HepG2 (cell line): ENCODE measurements around the gene CALY. TPM values are rescaled to one million over a fixed set of nuclear protein-coding genes. Genes with fewer than 3 reads are reported as not detected.

Experiments used
- ATAC-seq: fragments of 200-7000 bp; cut with Tn5 transposase; 3 replicates; pipeline ENCODE4 v1.9.1; 2020; ENCODE audit warnings: mild to moderate bottlenecking, moderate library complexity
- BruUV-seq: library from RNA; stranded (reverse); fragments of 400-500 nt; replicated peaks from 2 replicates; lab custom pipeline; 2021; lab: Mats Ljungman, UMichigan
- CTCF ChIA-PET: fragments of 300-600 bp; formaldehyde crosslinking; extraction: SDS; loops from one replicate; lab custom pipeline; 2021; ENCODE audit warnings: low total read pairs, inconsistent platforms, low intra/inter-chr PET ratio; lab: Yijun Ruan, JAX
- POLR2A ChIA-PET: fragments of 350-600 bp; sonication (Branson Sonifier 250); formaldehyde crosslinking; loops from one replicate; lab custom pipeline; 2020; ENCODE audit warnings: antibody characterized with exemption, inconsistent platforms; lab: Yijun Ruan, JAX
- DNase-seq: peaks from one replicate; pipeline ENCODE4 v3.0.0-alpha.2; 2015; ENCODE audit warnings: low spot score
- FAIRE-seq: peaks from 3 replicates; lab custom pipeline; 2011; peaks lifted over from hg19 to GRCh38; lab: Jason Lieb, UNC
- H2AFZ ChIP-seq: one replicate; pipeline ENCODE4 v1.6.1; 2011; ENCODE audit warnings: low read length, inconsistent platforms
- H3K27ac ChIP-seq: fragments of 300-600 bp; 3 replicates; pipeline ENCODE4 v1.8.0; 2011; ENCODE audit warnings: mixed run types, mild to moderate bottlenecking, mixed read lengths, low read length, inconsistent platforms; ENCODE audit not compliant: insufficient read depth; ENCODE audit errors: extremely low read length
- H3K27me3 ChIP-seq, 2 experiments: fragments of 200-600 bp in 1 of 2; 2 replicates in 1 of 2; 3 replicates in 1 of 2; pipeline versions ENCODE4 v1.6.0 to v1.8.0; 2011; ENCODE audit warnings: low read length in 2 of 2, mild to moderate bottlenecking in 2 of 2, moderate library complexity in 2 of 2, inconsistent platforms in 1 of 2; ENCODE audit not compliant: insufficient read depth in 2 of 2, control insufficient read depth in 1 of 2
- H3K36me3 ChIP-seq, 2 experiments: fragments of 200-600 bp in 1 of 2; replicated peaks in 1 of 2; 2 replicates in 1 of 2; 3 replicates in 1 of 2; pipeline versions ENCODE4 v1.5.1 to v1.8.0; 2011; ENCODE audit warnings: low read length in 2 of 2, inconsistent platforms in 1 of 2; ENCODE audit not compliant: insufficient read depth in 2 of 2, control insufficient read depth in 1 of 2
- H3K4me1 ChIP-seq: 2 replicates; pipeline ENCODE4 v1.5.1; 2012; ENCODE audit warnings: low read length, inconsistent platforms; ENCODE audit not compliant: insufficient read depth
- H3K4me2 ChIP-seq: 2 replicates; pipeline ENCODE4 v1.6.0; 2011; ENCODE audit warnings: low read depth, low read length, inconsistent platforms
- H3K4me3 ChIP-seq, 3 experiments: fragments of 200-600 bp in 1 of 3; sonication (generic), shearing (Covaris generic) in 1 of 3; replicated peaks in 1 of 3; 2 replicates each; pipeline ENCODE4 v1.5.1; 2011 to 2016; ENCODE audit warnings: low read length in 3 of 3, inconsistent platforms in 2 of 3, low read depth in 2 of 3, mild to moderate bottlenecking in 2 of 3, control low read depth in 1 of 3, mixed read lengths in 1 of 3; ENCODE audit not compliant: insufficient read depth in 1 of 3
- H3K79me2 ChIP-seq: one replicate; pipeline ENCODE4 v1.6.1; 2011; ENCODE audit warnings: low read length, inconsistent platforms; ENCODE audit not compliant: insufficient read depth
- H3K9ac ChIP-seq: 2 replicates; pipeline ENCODE4 v1.6.0; 2011; ENCODE audit warnings: mild to moderate bottlenecking, low read depth, low read length, inconsistent platforms; ENCODE audit not compliant: insufficient read depth
- H3K9me3 ChIP-seq: 2 replicates; pipeline ENCODE4 v1.5.1; 2012; ENCODE audit warnings: mild to moderate bottlenecking, low read length
- H4K20me1 ChIP-seq: 2 replicates; pipeline ENCODE4 v1.6.0; 2011; ENCODE audit warnings: inconsistent platforms, mild to moderate bottlenecking, low read length, moderate library complexity; ENCODE audit not compliant: insufficient read depth
- BATF2 ChIP-seq: sonication (generic); formaldehyde crosslinking; IDR thresholded peaks from 2 replicates; pipeline ENCODE4 v1.8.0; 2022; ENCODE audit warnings: mild to moderate bottlenecking, missing genetic modification reagents, moderate library complexity
- CREM ChIP-seq, 2 experiments: sonication (generic) in 1 of 2; formaldehyde crosslinking in 1 of 2; IDR thresholded peaks; 2 replicates each; pipeline versions ENCODE4 v1.4.0 to v1.6.1; 2016 to 2020; ENCODE audit warnings: antibody characterized with exemption in 1 of 2, mild to moderate bottlenecking in 1 of 2, missing genetic modification reagents in 1 of 2
- HNRNPLL ChIP-seq: fragments of 200-400 bp; formaldehyde crosslinking; IDR thresholded peaks from 2 replicates; pipeline ENCODE4 v1.6.1; 2017; ENCODE audit warnings: mild to moderate bottlenecking, low read depth, low read length; ENCODE audit not compliant: poor library complexity, severe bottlenecking
- RFX3 ChIP-seq: IDR thresholded peaks from 2 replicates; pipeline ENCODE4 v1.6.1; 2016; ENCODE audit warnings: missing biosample characterization, missing genetic modification reagents
- SRSF1 ChIP-seq: fragments of 200-400 bp; formaldehyde crosslinking; optimal IDR thresholded peaks from 2 replicates; pipeline ENCODE3; 2017; ENCODE audit warnings: mild to moderate bottlenecking, low read depth, low read length, moderate library complexity
- ZNF329 ChIP-seq: sonication (generic); formaldehyde crosslinking; IDR thresholded peaks from 2 replicates; pipeline ENCODE4 v1.9.0; 2021; ENCODE audit warnings: low read depth, mild to moderate bottlenecking, missing genetic modification reagents
- ZNF451 ChIP-seq: sonication (generic); formaldehyde crosslinking; IDR thresholded peaks from 2 replicates; pipeline ENCODE4 v1.5.0; 2020; ENCODE audit warnings: mild to moderate bottlenecking, missing genetic modification reagents
- WGBS: methylation state at CpG from one replicate; pipeline ENCODE4 v1.1.6; 2017; ENCODE audit warnings: low lambda C conversion rate; 5-methylcytosine and 5-hydroxymethylcytosine counted together
- in situ Hi-C: cut with HindIII; loops from 2 replicates; pipeline ENCODE4 v1.10.0; 2017; ENCODE audit warnings: low pct_unique_long_range_greater_than_20kb; ENCODE audit not compliant: extremely low pct_ligation_motif_present
- intact Hi-C: fragments of 100-400 bp; cut with micrococcal nuclease; formaldehyde crosslinking; loops from one replicate; pipeline ENCODE4 v1.10.0; 2022; ENCODE audit not compliant: unreplicated experiment
- polyA plus RNA-seq, 8 experiments: library from polyadenylated mRNA; depleted of rRNA in 3 of 8; stranded (reverse) in 7 of 8; unstranded in 1 of 8; fragments of >200 nt; fragmentation: Illumina TruSeq in 4 of 8; extraction: Trizol in 4 of 8; gene quantifications; 2 replicates each; pipeline versions ENCODE4 v1.2.1 to v1.2.3, GENCODE V29; 2011 to 2016; ENCODE audit warnings: low read depth in 4 of 8, missing spikeins in 1 of 8, mixed read lengths in 1 of 8; ENCODE audit not compliant: insufficient read depth in 1 of 8
- total RNA-seq, 5 experiments: library from RNA; depleted of rRNA; stranded (reverse); fragments of >200 nt; fragmentation: Illumina TruSeq; extraction: Trizol; gene quantifications; 2 replicates each; pipeline ENCODE4 v1.2.3, GENCODE V29; 2016; ENCODE audit warnings: low read depth in 1 of 5
- TF ChIP-seq, protein P1 (sequence below): sonication (generic); formaldehyde crosslinking; IDR thresholded peaks from 2 replicates; pipeline ENCODE4 v1.4.0; 2020; ENCODE audit warnings: missing genetic modification reagents
- TF ChIP-seq, protein P2 (sequence below): IDR thresholded peaks from 2 replicates; pipeline ENCODE4 v1.6.1; 2016; ENCODE audit warnings: missing compliant biosample characterization, missing genetic modification reagents, borderline replicate concordance
- TF ChIP-seq, protein P3 (sequence below): sonication (generic); formaldehyde crosslinking; IDR thresholded peaks from 2 replicates; pipeline ENCODE4 v1.4.0; 2020; ENCODE audit warnings: mild to moderate bottlenecking, missing genetic modification reagents

Gene CALY
- total and polyA plus RNA-seq, 2 of the 13 experiments (the other 11 are each of a cell fraction or from before 2014, with no cell fraction given): 0.08 TPM; not detected in 1

DNA sequence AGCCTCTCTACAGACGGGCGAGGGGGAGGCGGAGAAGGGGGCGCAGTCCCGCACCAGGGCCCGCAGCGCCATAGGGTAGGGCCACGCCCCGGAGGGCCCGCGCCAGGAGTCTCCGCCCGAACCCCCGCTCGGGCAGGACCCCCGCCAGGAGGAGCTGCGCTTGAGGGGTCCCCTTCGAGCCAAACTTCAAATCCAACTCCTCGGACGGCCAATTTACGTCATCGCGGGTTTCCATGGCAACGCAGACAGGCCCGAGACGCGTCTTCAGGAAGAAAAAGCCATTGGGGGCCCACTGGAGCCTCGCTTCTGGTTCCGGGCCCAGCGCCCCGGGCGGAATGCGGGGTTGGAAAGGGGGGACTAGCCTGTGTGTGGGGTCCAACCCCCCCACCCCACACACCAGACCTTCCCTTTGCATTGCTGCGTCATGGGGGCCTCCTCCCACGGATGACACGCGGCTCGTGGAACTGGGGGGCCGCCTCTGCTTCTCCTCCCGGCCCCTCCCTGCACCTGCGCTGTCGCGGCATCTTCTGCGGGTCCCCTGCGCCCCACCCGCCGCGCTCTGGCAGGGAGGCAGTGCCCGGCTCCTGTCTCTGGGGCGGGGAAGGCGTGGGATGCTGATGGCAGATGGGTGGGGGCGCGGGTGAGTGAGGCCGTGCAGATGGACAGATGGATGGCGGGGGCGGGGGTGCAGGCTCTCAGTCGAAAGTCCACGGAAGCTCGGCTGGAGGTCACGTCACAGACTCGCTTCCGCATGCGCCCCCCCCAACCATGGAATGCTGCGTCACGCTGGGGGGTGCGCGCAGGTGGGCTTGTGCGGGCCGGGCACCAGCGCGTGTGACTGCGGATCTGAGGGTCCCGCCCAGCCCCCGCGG, 1.2 kb downstream of the CALY start (continued):
- peak; percentile 75 for TF ChIP-seq RFX3 (CRISPR knock-in tag)
- 0 out of 2 replicates have a peak, but pooled peaks have one; percentile 11 for TF ChIP-seq ZNF451 (CRISPR knock-in tag)

GRCh38 chr10:133334503-133335245, 2.0 kb downstream of the CALY start:
- WGBS: 9% methylated on average over 32 of the region's 51 CpGs
- peak; percentile 66 for ATAC-seq
- Histone ChIP-seq H2AFZ (no peak overlapping the region), H3K36me3 (no peaks in the 10 kb centered on the region), H3K4me3 (peak overlapping the region; percentile 19 to 72 (median 42); a peak in 4 of 6 replicates), H3K79me2 (no peaks in the 10 kb centered on the region), H3K4me2 (peak overlapping the region; percentile 64), H3K27ac (no peak overlapping the region), H3K4me1 (peaks cover 22% of the 10 kb centered on the region), H4K20me1 (no peaks in the 10 kb centered on the region), H3K9ac (0 out of 2 replicates have a peak overlapping the region, but pooled peaks have one; percentile 8), H3K27me3 (peaks cover 6 to 61% of the 10 kb centered on the region in 2 experiments; a peak in 4 of 5 replicates), H3K9me3 (no peaks in the 10 kb centered on the region)
- no peak for FAIRE-seq
- CTCF ChIA-PET: no interaction called here
- intact Hi-C loops: no loop called here
- in situ Hi-C loops: no loop called here
- no TSS peak for BruUV-seq
- no peak for DNase-seq
- POLR2A ChIA-PET: interaction anchor here (1.0 kb wide), 1 partner anchor 23 kb away, joined by 3 read pairs; the partner anchor contains the start of gene FUOM
- TF ChIP-seq CREM (IDR thresholded peaks at IDR 0.05): no peak
- TF ChIP-seq CREM (CRISPR knock-in tag; IDR thresholded peaks at IDR 0.05): no peak
- no peak for TF ChIP-seq SRSF1
- TF ChIP-seq, protein P1, sequence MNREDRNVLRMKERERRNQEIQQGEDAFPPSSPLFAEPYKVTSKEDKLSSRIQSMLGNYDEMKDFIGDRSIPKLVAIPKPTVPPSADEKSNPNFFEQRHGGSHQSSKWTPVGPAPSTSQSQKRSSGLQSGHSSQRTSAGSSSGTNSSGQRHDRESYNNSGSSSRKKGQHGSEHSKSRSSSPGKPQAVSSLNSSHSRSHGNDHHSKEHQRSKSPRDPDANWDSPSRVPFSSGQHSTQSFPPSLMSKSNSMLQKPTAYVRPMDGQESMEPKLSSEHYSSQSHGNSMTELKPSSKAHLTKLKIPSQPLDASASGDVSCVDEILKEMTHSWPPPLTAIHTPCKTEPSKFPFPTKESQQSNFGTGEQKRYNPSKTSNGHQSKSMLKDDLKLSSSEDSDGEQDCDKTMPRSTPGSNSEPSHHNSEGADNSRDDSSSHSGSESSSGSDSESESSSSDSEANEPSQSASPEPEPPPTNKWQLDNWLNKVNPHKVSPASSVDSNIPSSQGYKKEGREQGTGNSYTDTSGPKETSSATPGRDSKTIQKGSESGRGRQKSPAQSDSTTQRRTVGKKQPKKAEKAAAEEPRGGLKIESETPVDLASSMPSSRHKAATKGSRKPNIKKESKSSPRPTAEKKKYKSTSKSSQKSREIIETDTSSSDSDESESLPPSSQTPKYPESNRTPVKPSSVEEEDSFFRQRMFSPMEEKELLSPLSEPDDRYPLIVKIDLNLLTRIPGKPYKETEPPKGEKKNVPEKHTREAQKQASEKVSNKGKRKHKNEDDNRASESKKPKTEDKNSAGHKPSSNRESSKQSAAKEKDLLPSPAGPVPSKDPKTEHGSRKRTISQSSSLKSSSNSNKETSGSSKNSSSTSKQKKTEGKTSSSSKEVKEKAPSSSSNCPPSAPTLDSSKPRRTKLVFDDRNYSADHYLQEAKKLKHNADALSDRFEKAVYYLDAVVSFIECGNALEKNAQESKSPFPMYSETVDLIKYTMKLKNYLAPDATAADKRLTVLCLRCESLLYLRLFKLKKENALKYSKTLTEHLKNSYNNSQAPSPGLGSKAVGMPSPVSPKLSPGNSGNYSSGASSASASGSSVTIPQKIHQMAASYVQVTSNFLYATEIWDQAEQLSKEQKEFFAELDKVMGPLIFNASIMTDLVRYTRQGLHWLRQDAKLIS (CRISPR knock-in tag): no peak
- TF ChIP-seq, protein P2, sequence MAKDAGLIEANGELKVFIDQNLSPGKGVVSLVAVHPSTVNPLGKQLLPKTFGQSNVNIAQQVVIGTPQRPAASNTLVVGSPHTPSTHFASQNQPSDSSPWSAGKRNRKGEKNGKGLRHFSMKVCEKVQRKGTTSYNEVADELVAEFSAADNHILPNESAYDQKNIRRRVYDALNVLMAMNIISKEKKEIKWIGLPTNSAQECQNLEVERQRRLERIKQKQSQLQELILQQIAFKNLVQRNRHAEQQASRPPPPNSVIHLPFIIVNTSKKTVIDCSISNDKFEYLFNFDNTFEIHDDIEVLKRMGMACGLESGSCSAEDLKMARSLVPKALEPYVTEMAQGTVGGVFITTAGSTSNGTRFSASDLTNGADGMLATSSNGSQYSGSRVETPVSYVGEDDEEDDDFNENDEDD (CRISPR knock-in tag): no peak
- no peak for TF ChIP-seq ZNF329
- TF ChIP-seq HNRNPLL: peak; percentile 36
- TF ChIP-seq, protein P3, sequence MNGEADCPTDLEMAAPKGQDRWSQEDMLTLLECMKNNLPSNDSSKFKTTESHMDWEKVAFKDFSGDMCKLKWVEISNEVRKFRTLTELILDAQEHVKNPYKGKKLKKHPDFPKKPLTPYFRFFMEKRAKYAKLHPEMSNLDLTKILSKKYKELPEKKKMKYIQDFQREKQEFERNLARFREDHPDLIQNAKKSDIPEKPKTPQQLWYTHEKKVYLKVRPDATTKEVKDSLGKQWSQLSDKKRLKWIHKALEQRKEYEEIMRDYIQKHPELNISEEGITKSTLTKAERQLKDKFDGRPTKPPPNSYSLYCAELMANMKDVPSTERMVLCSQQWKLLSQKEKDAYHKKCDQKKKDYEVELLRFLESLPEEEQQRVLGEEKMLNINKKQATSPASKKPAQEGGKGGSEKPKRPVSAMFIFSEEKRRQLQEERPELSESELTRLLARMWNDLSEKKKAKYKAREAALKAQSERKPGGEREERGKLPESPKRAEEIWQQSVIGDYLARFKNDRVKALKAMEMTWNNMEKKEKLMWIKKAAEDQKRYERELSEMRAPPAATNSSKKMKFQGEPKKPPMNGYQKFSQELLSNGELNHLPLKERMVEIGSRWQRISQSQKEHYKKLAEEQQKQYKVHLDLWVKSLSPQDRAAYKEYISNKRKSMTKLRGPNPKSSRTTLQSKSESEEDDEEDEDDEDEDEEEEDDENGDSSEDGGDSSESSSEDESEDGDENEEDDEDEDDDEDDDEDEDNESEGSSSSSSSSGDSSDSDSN (CRISPR knock-in tag): peak; percentile 31; the same call in 1 of the 2 replicates
- 0 out of 2 replicates have a peak, but pooled peaks have one; percentile 24 for TF ChIP-seq BATF2 (CRISPR knock-in tag)
